GM18526 (cell line): ENCODE measurements around the gene TBX20.

Experiments
- POLR2A ChIP-seq: IDR thresholded peaks from 3 replicates; pipeline ENCODE4 v1.6.1; 2011; ENCODE audit not compliant: insufficient read length; ENCODE audit errors: extremely low read depth

Gene TBX20

GRCh38 chr7:35248576-35249536, 5.0 kb downstream of the TBX20 start:
- no peak for TF ChIP-seq POLR2A

- TF ChIP-seq POLR2A, result no peak
Measured at GRCh38 chr7:35246819-35247218, 7.1 kb downstream of the TBX20 start.

GRCh38 chr7:35241884-35242283, 12.0 kb downstream of the TBX20 start:
- no peak for TF ChIP-seq POLR2A

GRCh38 chr7:35241436-35241835, 12.5 kb downstream of the TBX20 start:
- TF ChIP-seq POLR2A, result no peak

GRCh38 chr7:35232994-35233393, 20.9 kb downstream of the TBX20 start:
- no peak for TF ChIP-seq POLR2A

- TF ChIP-seq POLR2A, result no peak
Measured at GRCh38 chr7:35185908-35186731, 67.8 kb downstream of the TBX20 start.
